HG02938 (cell line): ENCODE results near the gene KCNAB3.
"Not testable (repeated sequence)": the region's sequence is repeated elsewhere in the genome, so short reads cannot be mapped to it uniquely, and the experiment has no call there.

Experiments used
- ATAC-seq: cut with Tn5 transposase; IDR thresholded peaks from one replicate; pipeline ENCODE4 v1.9.1; 2021; ENCODE audit warnings: mild to moderate bottlenecking, moderate library complexity; ENCODE audit not compliant: unreplicated experiment

KCNAB3 gene

GRCh38 chr17:7929158-7930023 is at the start of gene KCNAB3:
Gene KCNAB3 (minus strand): TSS chr17:7929856. CDS start chr17:7929435, 421 bp downstream.
- ATAC-seq = no peak

- ATAC-seq = no peak
Measured at GRCh38 chr17:7977805-7978204, 48.1 kb upstream of the KCNAB3 start.

- no peak for ATAC-seq
Measured at GRCh38 chr17:7977039-7977438, 47.4 kb upstream of the KCNAB3 start.

GRCh38 chr17:7974638-7975131 is 45.0 kb upstream of the KCNAB3 start:
- no peak for ATAC-seq

GRCh38 chr17:7972131-7972785 is 42.6 kb upstream of the KCNAB3 start:
- no peak for ATAC-seq

GRCh38 chr17:7971651-7972050 is 42.0 kb upstream of the KCNAB3 start:
- ATAC-seq = no peak

GRCh38 chr17:7969433-7969832 is 39.8 kb upstream of the KCNAB3 start:
- no peak for ATAC-seq

GRCh38 chr17:7967751-7968150 is 38.1 kb upstream of the KCNAB3 start:
- ATAC-seq = no peak

GRCh38 chr17:7961421-7961820 is 31.8 kb upstream of the KCNAB3 start:
- ATAC-seq = no peak

GRCh38 chr17:7959503-7960253 is 30.0 kb upstream of the KCNAB3 start:
- ATAC-seq = no peak

GRCh38 chr17:7956228-7956965 is 26.7 kb upstream of the KCNAB3 start:
- ATAC-seq = no peak

GRCh38 chr17:7955414-7956227 is 26.0 kb upstream of the KCNAB3 start:
- ATAC-seq = no peak

GRCh38 chr17:7953266-7953665 is 23.6 kb upstream of the KCNAB3 start:
- ATAC-seq = not testable (repeated sequence)

GRCh38 chr17:7951143-7951792 is 21.6 kb upstream of the KCNAB3 start:
- ATAC-seq = no peak

GRCh38 chr17:7950578-7950977 is 20.9 kb upstream of the KCNAB3 start:
- ATAC-seq = no peak

- ATAC-seq = no peak
Measured at GRCh38 chr17:7947651-7948050, 18.0 kb upstream of the KCNAB3 start.

GRCh38 chr17:7946441-7946840 is 16.8 kb upstream of the KCNAB3 start:
- no peak for ATAC-seq

- no peak for ATAC-seq
Measured at GRCh38 chr17:7945651-7946050, 16.0 kb upstream of the KCNAB3 start.

- no peak for ATAC-seq
Measured at GRCh38 chr17:7944326-7944725, 14.7 kb upstream of the KCNAB3 start.
